Osteoblast (primary cell): ENCODE data around the gene AMOTL2. TPM values are rescaled to one million over a fixed set of nuclear protein-coding genes. Genes with fewer than 3 reads are reported as not detected.

Experiments
- DNase-seq: peaks from one replicate; pipeline ENCODE4 v3.0.0; 2011; ENCODE audit warnings: low spot score, mixed read lengths; ENCODE audit not compliant: insufficient read length; ENCODE audit errors: missing footprints
- H2AFZ ChIP-seq: 2 replicates; pipeline ENCODE4 v1.6.0; 2011; ENCODE audit warnings: mild to moderate bottlenecking, low read length
- H3K27ac ChIP-seq: 2 replicates; pipeline ENCODE4 v1.5.1; 2011; ENCODE audit warnings: mild to moderate bottlenecking, low read depth, low read length, moderate library complexity
- H3K27me3 ChIP-seq: 2 replicates; pipeline ENCODE4 v1.6.0; 2012; ENCODE audit warnings: mild to moderate bottlenecking, control low read depth, inconsistent platforms, low read length, moderate library complexity; ENCODE audit not compliant: insufficient read depth
- H3K36me3 ChIP-seq: 2 replicates; pipeline ENCODE4 v1.5.1; 2011; ENCODE audit warnings: mild to moderate bottlenecking, low read length, control low read depth, moderate library complexity; ENCODE audit not compliant: insufficient read depth
- H3K4me1 ChIP-seq: 2 replicates; pipeline ENCODE4 v1.5.1; 2011; ENCODE audit warnings: mild to moderate bottlenecking, low read length, control low read depth, moderate library complexity; ENCODE audit not compliant: insufficient read depth
- H3K4me2 ChIP-seq: 2 replicates; pipeline ENCODE4 v1.6.0; 2011; ENCODE audit warnings: mild to moderate bottlenecking, low read length; ENCODE audit not compliant: insufficient read depth
- H3K4me3 ChIP-seq: fragments of 200-600 bp; sonication (generic); 3 replicates; pipeline ENCODE4 v1.5.1; 2012; ENCODE audit warnings: mild to moderate bottlenecking, low read length, inconsistent platforms; ENCODE audit not compliant: insufficient read depth
- H3K79me2 ChIP-seq: 2 replicates; pipeline ENCODE4 v1.6.0; 2012; ENCODE audit warnings: mild to moderate bottlenecking, low read length, control low read depth, inconsistent platforms; ENCODE audit not compliant: insufficient read depth
- H3K9me3 ChIP-seq: 2 replicates; pipeline ENCODE4 v1.5.1; 2011; ENCODE audit warnings: low read depth, low read length, control low read depth
- H4K20me1 ChIP-seq: 2 replicates; pipeline ENCODE4 v1.6.0; 2012; ENCODE audit warnings: mild to moderate bottlenecking, low read length, control low read depth; ENCODE audit not compliant: insufficient read depth
- CTCF ChIP-seq: IDR thresholded peaks from 2 replicates; pipeline ENCODE4 v1.5.1; 2011; ENCODE audit warnings: mild to moderate bottlenecking, low read depth, low read length, moderate library complexity; ENCODE audit errors: extremely low read depth
- total RNA-seq: library from RNA; depleted of rRNA; stranded (reverse); fragments of >200 nt; gene quantifications from 2 replicates; pipeline ENCODE4 v1.2.3, GENCODE V29; 2012

The AMOTL2 gene
- total RNA-seq, 1 donor, result 300 TPM

DNA sequence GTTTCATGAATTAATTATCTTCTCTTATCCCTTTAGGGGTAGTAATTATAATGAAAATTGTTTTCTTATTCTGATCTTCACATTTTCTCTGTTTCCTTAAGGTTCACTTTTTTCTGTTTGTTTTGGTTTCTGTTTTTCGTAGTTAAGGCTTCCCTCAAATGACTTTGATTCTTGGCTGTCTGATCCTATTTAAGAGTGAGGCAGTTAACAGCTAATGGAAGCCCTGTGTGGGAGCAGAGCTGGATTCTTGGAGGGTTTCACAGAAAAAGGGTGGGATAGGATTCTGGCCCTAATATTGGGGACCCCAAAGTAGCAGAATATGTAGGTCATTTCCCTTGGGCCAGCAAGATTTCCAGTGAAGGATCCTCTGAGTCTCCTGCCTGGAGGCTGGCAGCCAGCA is 6.8 kb upstream of the AMOTL2 start:
- Histone ChIP-seq H3K9me3 (no peaks in the 10 kb centered on the region), H3K4me2 (no peak overlapping the region), H3K4me3 (no peak overlapping the region), H4K20me1 (no peaks in the 10 kb centered on the region), H3K79me2 (no peaks in the 10 kb centered on the region), H2AFZ (no peak overlapping the region), H3K36me3 (no peaks in the 10 kb centered on the region), H3K27me3 (no peaks in the 10 kb centered on the region), H3K4me1 (no peaks in the 10 kb centered on the region), H3K27ac (no peak overlapping the region)
- DNase-seq, result no peak
- TF ChIP-seq CTCF, result no peak

GRCh38 chr3:134380249-134380648 is 6.0 kb upstream of the AMOTL2 start:
- peaks cover 1% of the 10 kb centered on the region for H3K4me1 ChIP-seq
- no peak for TF ChIP-seq CTCF
- H3K79me2 ChIP-seq, result no peaks in the 10 kb centered on the region
- no peak overlapping the region for H3K4me3 ChIP-seq
- DNase-seq, result no peak
- no peaks in the 10 kb centered on the region for H3K36me3 ChIP-seq
- no peaks in the 10 kb centered on the region for H3K9me3 ChIP-seq
- no peak overlapping the region for H3K4me2 ChIP-seq
- H4K20me1 ChIP-seq, result no peaks in the 10 kb centered on the region
- H3K27ac ChIP-seq, result no peak overlapping the region
- no peak overlapping the region for H2AFZ ChIP-seq
- no peaks in the 10 kb centered on the region for H3K27me3 ChIP-seq

GRCh38 chr3:134378818-134379217 is 4.6 kb upstream of the AMOTL2 start:
- no peak for TF ChIP-seq CTCF
- H3K4me2 ChIP-seq, result no peak overlapping the region
- H3K4me1 ChIP-seq, result peaks cover 8% of the 10 kb centered on the region
- no peak overlapping the region for H2AFZ ChIP-seq
- no peak for DNase-seq
- H3K4me3 ChIP-seq, result no peak overlapping the region
- no peaks in the 10 kb centered on the region for H3K27me3 ChIP-seq
- no peak overlapping the region for H3K27ac ChIP-seq
- H3K9me3 ChIP-seq, result no peaks in the 10 kb centered on the region
- H3K79me2 ChIP-seq, result peaks cover 4% of the 10 kb centered on the region
- no peaks in the 10 kb centered on the region for H4K20me1 ChIP-seq
- no peaks in the 10 kb centered on the region for H3K36me3 ChIP-seq

DNA sequence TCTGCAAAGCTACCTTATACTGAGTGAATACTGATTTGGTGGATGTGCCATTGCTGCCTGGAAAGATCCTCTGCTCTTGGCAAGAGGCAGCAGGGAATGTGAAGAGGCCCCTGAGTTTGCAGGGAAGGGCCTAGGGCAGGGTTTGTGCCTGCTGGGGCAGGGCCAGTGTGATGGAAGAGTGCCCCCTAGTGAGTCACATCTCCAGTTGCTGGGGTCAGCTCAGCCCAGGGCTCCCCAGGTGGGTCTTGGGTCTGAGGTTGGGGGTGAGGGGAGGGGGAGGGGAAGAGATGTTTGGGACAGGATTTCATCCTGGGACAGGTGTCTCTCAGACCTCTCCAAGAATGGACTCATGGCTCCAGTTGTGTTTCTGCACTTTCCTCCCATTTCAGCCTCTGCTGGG is 4.1 kb upstream of the AMOTL2 start:
- peak; percentile 16 for TF ChIP-seq CTCF
- peaks cover 8% of the 10 kb centered on the region for H3K4me1 ChIP-seq
- no peaks in the 10 kb centered on the region for H3K9me3 ChIP-seq
- H3K27ac ChIP-seq, result no peak overlapping the region
- DNase-seq, result no peak
- no peak overlapping the region for H3K4me3 ChIP-seq
- H3K79me2 ChIP-seq, result peaks cover 9% of the 10 kb centered on the region
- peaks cover 3% of the 10 kb centered on the region for H4K20me1 ChIP-seq
- H3K36me3 ChIP-seq, result peaks cover 2% of the 10 kb centered on the region
- H3K27me3 ChIP-seq, result no peaks in the 10 kb centered on the region
- no peak overlapping the region for H3K4me2 ChIP-seq
- H2AFZ ChIP-seq, result no peak overlapping the region
